Erythroblast (primary cell): ENCODE results near the gene OIT3.

Experiments used
- GATA1 ChIP-seq: IDR thresholded peaks from 2 replicates; pipeline ENCODE4 v1.6.1; 2011; ENCODE audit warnings: low read depth, mild to moderate bottlenecking, control low read depth, low read length, moderate library complexity
- POLR2A ChIP-seq: IDR thresholded peaks from 2 replicates; pipeline ENCODE4 v1.6.1; 2011; ENCODE audit warnings: mild to moderate bottlenecking, low read length

GRCh38 chr10:72875250-72876055 is 18.1 kb upstream of the OIT3 start:
- TF ChIP-seq POLR2A (no peak), GATA1 (no peak)
